Neural progenitor cell (in vitro differentiated cells): ENCODE results near the gene OCEL1. TPM values are rescaled to one million over a fixed set of nuclear protein-coding genes. Genes with fewer than 3 reads are reported as not detected.
A peak's percentile ranks its signal among the peaks of the same experiment; 100 is the strongest.

Experiments used
- DNase-seq: peaks from one replicate; pipeline ENCODE4 v3.0.0-alpha.2; 2016; ENCODE audit warnings: low spot score
- H2AFZ ChIP-seq: fragments of 200-600 bp; sonication (generic); replicated peaks from 2 replicates; pipeline ENCODE4 v1.6.1; 2016; ENCODE audit warnings: antibody characterized with exemption
- H3F3A ChIP-seq: fragments of 200-600 bp; sonication (generic); 2 replicates; pipeline ENCODE4 v1.6.1; 2016; ENCODE audit warnings: antibody characterized with exemption, low read depth
- H3K27ac ChIP-seq: fragments of 200-600 bp; sonication (generic); 2 replicates; pipeline ENCODE4 v1.5.1; 2016; ENCODE audit warnings: mild to moderate bottlenecking
- H3K27me3 ChIP-seq: fragments of 200-600 bp; sonication (generic); 2 replicates; pipeline ENCODE4 v1.6.1; 2016; ENCODE audit warnings: mild to moderate bottlenecking, moderate library complexity
- H3K36me3 ChIP-seq: fragments of 200-600 bp; sonication (generic); 2 replicates; pipeline ENCODE4 v1.5.1; 2016
- H3K4me1 ChIP-seq: fragments of 200-600 bp; sonication (generic); 2 replicates; pipeline ENCODE4 v1.6.1; 2016; ENCODE audit warnings: mixed run types
- H3K4me2 ChIP-seq: fragments of 200-600 bp; sonication (generic); 2 replicates; pipeline ENCODE4 v1.6.1; 2016
- H3K4me3 ChIP-seq: fragments of 200-600 bp; sonication (generic); 2 replicates; pipeline ENCODE4 v1.5.1; 2016
- H3K79me2 ChIP-seq: fragments of 200-600 bp; sonication (generic); 2 replicates; pipeline ENCODE4 v1.6.1; 2016; ENCODE audit warnings: low read depth
- H3K9ac ChIP-seq: fragments of 200-600 bp; sonication (generic); 2 replicates; pipeline ENCODE4 v1.6.1; 2016
- H3K9me3 ChIP-seq: fragments of 200-600 bp; sonication (generic); 2 replicates; pipeline ENCODE4 v1.5.1; 2016; ENCODE audit warnings: low read depth
- H4K20me1 ChIP-seq: fragments of 200-600 bp; sonication (generic); 2 replicates; pipeline ENCODE4 v1.6.1; 2016; ENCODE audit warnings: low read depth
- H3K27ac Mint-ChIP-seq: 3 replicates; pipeline ENCODE4 v1.8.0; 2021; ENCODE audit warnings: mixed read lengths
- H3K27me3 Mint-ChIP-seq: 2 replicates; pipeline ENCODE4 v1.8.0; 2022; ENCODE audit warnings: low read depth, mild to moderate bottlenecking, inconsistent platforms, moderate library complexity, mixed read lengths; ENCODE audit not compliant: insufficient read depth
- H3K36me3 Mint-ChIP-seq: 3 replicates; pipeline ENCODE4 v1.8.0; 2021; ENCODE audit warnings: mixed read lengths
- H3K4me1 Mint-ChIP-seq: 3 replicates; pipeline ENCODE4 v1.8.0; 2021; ENCODE audit warnings: mixed read lengths
- H3K4me3 Mint-ChIP-seq: 3 replicates; pipeline ENCODE4 v1.8.0; 2021; ENCODE audit warnings: mild to moderate bottlenecking, moderate library complexity, mixed read lengths
- H3K9me3 Mint-ChIP-seq: 3 replicates; pipeline ENCODE4 v1.8.0; 2020; ENCODE audit warnings: mixed read lengths
- CTCF ChIP-seq: fragments of 200-600 bp; sonication (generic); IDR thresholded peaks from 2 replicates; pipeline ENCODE4 v1.5.1; 2017; ENCODE audit warnings: antibody characterized with exemption, mild to moderate bottlenecking
- EZH2 ChIP-seq: fragments of 200-600 bp; sonication (generic); IDR thresholded peaks from 2 replicates; pipeline ENCODE4 v1.6.1; 2017; ENCODE audit warnings: antibody characterized with exemption, mild to moderate bottlenecking, moderate library complexity
- EZH2phosphoT487 ChIP-seq: fragments of 200-600 bp; sonication (generic); IDR thresholded peaks from 2 replicates; pipeline ENCODE4 v1.6.1; 2017; ENCODE audit warnings: antibody characterized with exemption
- total RNA-seq: library from RNA; depleted of rRNA; stranded (reverse); fragments of >200 nt; gene quantifications from 2 replicates; pipeline ENCODE4 v1.2.3, GENCODE V29; 2015; ENCODE audit warnings: low replicate concordance

Gene OCEL1
- total RNA-seq, 1 donor from 2014 or later: 4.6 TPM

- Histone ChIP-seq H3K79me2 (peaks cover 49% of the 10 kb centered on the region), H2AFZ (no peak overlapping the region), H3K27me3 (no peaks in the 10 kb centered on the region)
These were observed 18.0 kb downstream of the OCEL1 start for GRCh38 chr19:17243830-17244617.

GRCh38 chr19:17244618-17245534, 18.9 kb downstream of the OCEL1 start:
- no peak overlapping the region for H3K27ac ChIP-seq
- peaks cover 63% of the 10 kb centered on the region for H3K4me1 Mint-ChIP-seq
- H3F3A ChIP-seq: peaks cover 43% of the 10 kb centered on the region
- H3K36me3 ChIP-seq: no peaks in the 10 kb centered on the region
- TF ChIP-seq CTCF (no peak), EZH2 (no peak), EZH2phosphoT487 (no peak)
- H3K36me3 Mint-ChIP-seq: no peaks in the 10 kb centered on the region
- H3K27me3 Mint-ChIP-seq: peaks cover 13% of the 10 kb centered on the region
- peaks cover 2% of the 10 kb centered on the region for H3K9me3 Mint-ChIP-seq
- peak overlapping the region; percentile 91 for H3K4me2 ChIP-seq
- peak; percentile 50 for DNase-seq
- H2AFZ ChIP-seq: no peak overlapping the region
- peak overlapping the region; percentile 96 for H3K4me3 Mint-ChIP-seq
- H3K27ac Mint-ChIP-seq: peak overlapping the region; percentile 90
- H3K9me3 ChIP-seq: no peaks in the 10 kb centered on the region
- H3K4me3 ChIP-seq: peak overlapping the region; percentile 84
- peaks cover 49% of the 10 kb centered on the region for H3K79me2 ChIP-seq
- H3K9ac ChIP-seq: no peak overlapping the region
- peaks cover 30% of the 10 kb centered on the region for H3K4me1 ChIP-seq
- no peaks in the 10 kb centered on the region for H3K27me3 ChIP-seq
- H4K20me1 ChIP-seq: peaks cover 46% of the 10 kb centered on the region

More at GRCh38 chr19:17243830-17244617, 18.0 kb downstream of the OCEL1 start:
- Histone ChIP-seq H3F3A (peaks cover 43% of the 10 kb centered on the region), H3K27ac (no peak overlapping the region), H3K36me3 (no peaks in the 10 kb centered on the region), H3K9ac (no peak overlapping the region), H3K4me1 (peaks cover 30% of the 10 kb centered on the region), H4K20me1 (peaks cover 49% of the 10 kb centered on the region), H3K4me2 (peak overlapping the region; percentile 91), H3K9me3 (no peaks in the 10 kb centered on the region), H3K4me3 (peak overlapping the region; percentile 84)
- peaks cover 10% of the 10 kb centered on the region for H3K27me3 Mint-ChIP-seq
- H3K9me3 Mint-ChIP-seq: peaks cover 2% of the 10 kb centered on the region
- H3K4me1 Mint-ChIP-seq: peaks cover 56% of the 10 kb centered on the region
- H3K4me3 Mint-ChIP-seq: peak overlapping the region; percentile 96
- peak; percentile 76 for DNase-seq
- TF ChIP-seq EZH2phosphoT487: no peak
- TF ChIP-seq EZH2: no peak
- TF ChIP-seq CTCF: no peak
- no peaks in the 10 kb centered on the region for H3K36me3 Mint-ChIP-seq
- peak overlapping the region; percentile 90 for H3K27ac Mint-ChIP-seq

GRCh38 chr19:17245535-17245984, 19.5 kb downstream of the OCEL1 start, which contains the start of gene NR2F6:
TSS of gene NR2F6 (minus strand) at chr19:17245919. CDS start at chr19:17245220, 699 bp downstream.
- H3K36me3 ChIP-seq: no peaks in the 10 kb centered on the region
- H3K4me2 ChIP-seq: peak within 1 kb of the TSS; percentile 91
- peaks cover 30% of the 10 kb centered on the region for H3K4me1 ChIP-seq
- peak within 1 kb of the TSS; percentile 84 for H3K4me3 ChIP-seq
- peak within 1 kb of the TSS; percentile 31 for H2AFZ ChIP-seq
- no peaks in the 10 kb centered on the region for H3K36me3 Mint-ChIP-seq
- peak within 1 kb of the TSS; percentile 96 for H3K4me3 Mint-ChIP-seq
- H3K27ac ChIP-seq: no peak within 1 kb of the TSS
- H3K27me3 Mint-ChIP-seq: peaks cover 13% of the 10 kb centered on the region
- no peaks in the 10 kb centered on the region for H3K27me3 ChIP-seq
- H3K9ac ChIP-seq: no peak within 1 kb of the TSS
- H3K9me3 ChIP-seq: no peaks in the 10 kb centered on the region
- H3K27ac Mint-ChIP-seq: peak within 1 kb of the TSS; percentile 97
- peaks cover 48% of the 10 kb centered on the region for H3K79me2 ChIP-seq
- H4K20me1 ChIP-seq: peaks cover 41% of the 10 kb centered on the region
- peaks cover 43% of the 10 kb centered on the region for H3F3A ChIP-seq
- peaks cover 2% of the 10 kb centered on the region for H3K9me3 Mint-ChIP-seq
- TF ChIP-seq EZH2phosphoT487 (no peak), CTCF (no peak), EZH2 (no peak)
- DNase-seq: no peak
- peaks cover 62% of the 10 kb centered on the region for H3K4me1 Mint-ChIP-seq
